ENCODE measurements around the gene TNPO3.

Gene TNPO3

DNA sequence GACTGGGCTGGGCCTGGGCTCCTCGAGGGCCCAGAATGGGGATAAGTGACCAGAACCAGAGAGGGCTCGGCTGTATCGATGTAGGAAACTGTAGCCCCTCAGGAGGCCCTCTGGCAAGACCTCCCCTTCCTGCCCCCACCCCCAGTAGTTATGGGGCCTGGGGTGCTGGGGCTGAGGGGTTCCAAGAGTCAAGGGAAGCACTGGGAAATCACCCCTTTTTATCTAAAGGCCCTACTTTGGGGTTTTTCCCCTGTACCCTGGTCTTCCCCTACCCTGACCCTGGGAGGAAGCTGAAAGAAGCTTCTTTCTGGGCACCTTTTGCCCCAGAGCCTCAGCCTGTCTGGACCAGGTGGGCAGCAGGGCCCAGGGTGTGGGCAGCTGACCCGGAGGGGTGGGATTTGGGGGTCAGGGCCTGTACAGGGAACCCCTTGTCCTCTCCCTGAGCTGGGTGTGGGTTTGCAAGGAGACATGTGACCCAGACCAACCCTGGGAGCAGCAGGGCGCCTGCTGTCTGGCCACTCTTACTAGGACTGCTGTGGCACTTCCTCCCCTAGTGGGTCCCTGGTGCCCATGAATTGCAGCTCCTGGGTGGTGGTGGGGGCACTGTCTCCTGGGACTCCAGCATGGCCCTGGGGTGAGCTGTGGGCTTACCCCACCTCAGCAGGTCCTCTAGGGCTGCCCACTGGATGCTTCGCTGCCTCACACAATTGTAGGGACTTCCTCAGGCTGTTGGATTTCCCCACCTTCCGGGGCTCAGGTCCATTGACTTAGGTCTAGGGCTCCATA lies 115.6 kb downstream of the TNPO3 start:
- peak; percentile 22 for DNase-seq (ENCODE audit: low spot score)

DNA sequence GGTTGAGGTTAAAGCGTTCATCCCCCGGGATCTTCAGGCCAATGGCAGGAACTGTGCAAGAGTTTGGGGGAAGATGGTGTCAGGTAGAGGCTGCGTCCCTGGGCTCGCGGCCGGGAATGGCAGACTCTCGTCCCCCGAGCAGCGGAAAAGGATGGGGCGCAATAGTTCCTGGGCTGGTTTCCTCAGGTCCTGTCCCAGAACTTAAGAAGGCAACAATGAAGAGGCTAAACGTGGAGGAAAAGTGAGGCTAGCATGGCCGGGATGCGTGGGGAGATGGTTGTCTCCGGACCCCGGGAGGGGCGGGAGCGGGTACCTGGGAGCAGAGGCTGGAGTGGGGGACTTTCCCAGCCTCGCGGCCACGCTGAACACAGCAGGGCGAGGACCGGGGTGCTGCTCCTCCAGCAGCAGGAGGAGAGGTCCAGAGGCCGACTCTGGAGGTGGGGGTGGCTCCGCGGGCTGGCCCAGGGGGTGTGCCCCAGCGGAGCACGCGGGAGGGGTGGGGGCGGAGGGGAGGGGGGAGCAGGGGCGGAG lies 116.3 kb downstream of the TNPO3 start:
- DNase-seq (ENCODE audit: low spot score): peak; percentile 45

DNA sequence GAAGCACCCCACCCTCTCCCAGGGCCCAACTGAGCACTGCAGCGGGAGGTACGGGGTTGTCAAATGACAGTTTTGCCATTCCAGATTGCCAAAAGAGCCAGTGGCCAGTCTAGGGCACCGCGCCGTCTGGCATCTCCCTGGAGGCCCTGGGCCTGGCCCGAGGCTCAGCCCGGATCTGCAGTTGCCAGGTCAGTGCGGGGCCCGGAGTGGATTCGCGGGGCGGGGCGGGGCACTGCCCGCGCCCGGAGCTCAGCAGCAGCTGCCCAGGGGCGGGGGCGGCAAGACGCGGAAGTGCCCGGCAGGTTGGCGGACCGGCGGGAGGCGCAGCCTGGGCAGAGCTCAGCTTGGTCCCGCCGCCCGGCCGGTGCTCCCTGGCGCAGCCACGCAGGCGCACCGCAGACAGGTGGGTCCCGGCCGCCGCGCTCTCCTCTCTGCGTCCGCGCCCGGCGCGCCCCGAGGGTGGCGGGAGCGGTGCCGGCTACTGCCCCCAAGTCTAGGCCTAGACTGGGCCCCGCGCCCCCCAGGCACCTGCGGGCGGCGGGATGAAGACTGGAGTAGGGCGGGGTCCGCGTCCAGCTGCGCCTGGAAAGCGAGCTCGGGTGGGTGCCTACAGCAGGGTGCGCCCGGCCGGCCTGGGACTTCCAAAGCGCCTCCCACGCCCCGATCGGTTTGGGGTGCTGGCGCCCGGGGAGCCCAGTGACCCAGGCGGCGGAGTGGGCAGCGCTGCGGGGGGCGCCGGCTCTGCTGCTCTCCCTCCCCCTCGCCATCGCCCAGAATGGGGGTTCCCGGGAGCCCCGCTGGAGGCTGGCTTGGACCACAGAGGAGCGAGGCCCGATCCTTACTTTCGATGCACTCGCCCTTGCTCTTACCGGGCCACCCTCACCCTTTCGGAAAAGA lies 117.0 kb downstream of the TNPO3 start, which contains the start of gene IRF5:
Gene IRF5 (plus strand): TSS at position 281 of the 897 bp plus-strand sequence. CDS start 4,155 bp downstream, outside the sequence.
- DNase-seq (ENCODE audit: low spot score): peak; percentile 76

DNA sequence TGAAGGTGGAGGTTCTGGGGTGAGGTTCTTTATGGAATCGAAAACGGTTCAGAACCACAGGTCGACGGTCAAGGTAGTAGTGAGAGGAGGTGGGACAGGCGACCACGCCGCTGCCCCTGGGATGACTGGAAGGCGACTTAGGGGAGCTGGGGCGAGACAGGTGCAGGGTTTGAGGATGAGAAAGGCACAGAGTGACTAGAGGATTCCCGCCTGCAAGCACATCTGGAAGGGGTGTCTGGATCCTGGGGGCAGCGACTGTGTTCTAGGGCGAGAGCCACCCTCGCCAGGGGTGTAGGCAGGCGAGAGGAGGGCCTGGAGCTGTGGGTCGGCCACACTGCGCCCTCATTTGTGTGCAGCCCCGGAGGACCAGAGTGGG lies 117.7 kb downstream of the TNPO3 start:
- no peak for DNase-seq (ENCODE audit: low spot score)

DNA sequence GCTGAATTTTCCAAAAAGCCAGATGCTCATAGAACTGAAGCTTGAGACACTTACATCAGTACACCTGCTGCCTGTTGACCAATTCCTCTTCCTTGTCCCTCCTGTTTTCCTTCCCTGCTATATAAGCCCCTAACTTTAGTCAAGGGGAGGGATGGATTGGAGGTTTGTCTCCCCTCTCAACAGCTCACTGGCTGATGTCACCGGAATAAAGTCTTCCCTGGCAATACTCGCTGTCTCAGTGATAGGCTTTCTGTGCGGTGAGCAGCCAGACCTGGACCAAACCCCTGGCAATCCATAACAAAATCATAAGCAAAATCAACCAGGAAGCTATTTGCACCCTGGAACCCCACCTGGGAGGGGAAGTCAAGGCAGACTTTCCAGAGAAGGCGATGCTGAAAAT lies 118.1 kb downstream of the TNPO3 start:
- DNase-seq (ENCODE audit: low spot score): no peak

DNA sequence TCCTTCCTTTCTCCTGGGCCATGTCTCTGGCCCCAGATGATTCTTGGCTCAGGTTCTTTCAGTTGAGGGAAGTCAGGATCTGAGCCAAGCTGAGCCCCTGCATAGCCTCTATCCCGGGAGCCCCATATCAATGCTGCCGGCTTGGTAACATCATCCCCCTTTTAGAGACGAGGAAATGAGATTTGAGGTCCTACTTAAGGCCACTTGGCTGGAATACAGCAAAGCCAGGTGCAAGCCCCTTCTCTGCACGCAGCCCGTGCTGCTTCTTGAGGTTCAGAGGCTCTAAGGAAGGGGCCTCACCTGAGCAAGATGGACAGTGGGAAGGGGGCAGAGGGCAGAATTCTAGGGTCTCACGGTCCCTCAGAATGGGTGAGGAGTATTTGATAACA lies 119.6 kb downstream of the TNPO3 start:
- DNase-seq (ENCODE audit: low spot score): no peak

DNA sequence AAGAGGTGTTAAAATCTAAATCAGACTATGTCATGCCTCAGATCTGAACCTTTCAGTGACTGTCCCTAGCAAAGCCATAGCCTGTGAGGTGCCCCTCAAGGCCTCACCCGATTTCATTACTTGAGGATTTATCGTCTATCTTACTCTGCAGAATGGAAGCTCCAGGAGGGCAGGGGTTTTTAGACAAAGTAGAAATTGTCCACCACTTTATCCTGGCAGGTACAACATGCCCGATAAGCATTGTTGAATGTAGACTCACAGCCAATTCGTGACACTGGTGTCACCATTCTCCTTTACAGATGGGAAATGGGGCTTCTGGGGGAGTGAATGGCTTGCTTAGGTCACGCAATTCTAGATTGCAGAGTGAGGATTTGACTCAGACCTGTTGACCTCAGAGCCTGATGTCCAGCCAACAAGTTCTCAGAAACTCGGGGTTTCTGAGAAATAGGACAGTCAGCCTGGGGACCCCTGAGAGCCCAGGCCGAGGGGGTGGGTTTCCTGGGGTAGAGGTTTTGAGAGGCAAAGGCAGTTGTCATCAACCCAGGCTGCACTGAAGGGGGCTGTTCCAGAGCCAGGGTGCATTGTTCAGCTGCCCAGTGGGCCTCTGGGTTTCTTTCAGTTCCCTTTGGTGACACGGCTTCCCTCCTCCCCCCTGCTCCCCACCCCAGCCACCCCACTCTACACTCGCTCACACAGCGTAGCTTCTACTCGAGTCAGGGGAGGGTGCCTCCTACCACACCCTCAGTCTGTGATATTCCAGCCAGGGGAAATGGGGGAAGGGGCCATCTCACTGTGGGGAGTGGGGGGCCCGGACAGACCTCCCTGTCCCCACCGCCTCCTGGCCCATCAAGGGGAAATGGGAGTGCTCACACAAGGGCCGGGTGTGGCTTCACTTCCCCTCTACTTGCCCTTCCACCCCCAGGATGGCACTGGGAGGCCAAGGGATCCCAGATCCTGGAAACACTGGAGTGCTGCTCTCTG lies 120.3 kb downstream of the TNPO3 start:
- no peak for DNase-seq (ENCODE audit: low spot score)

DNA sequence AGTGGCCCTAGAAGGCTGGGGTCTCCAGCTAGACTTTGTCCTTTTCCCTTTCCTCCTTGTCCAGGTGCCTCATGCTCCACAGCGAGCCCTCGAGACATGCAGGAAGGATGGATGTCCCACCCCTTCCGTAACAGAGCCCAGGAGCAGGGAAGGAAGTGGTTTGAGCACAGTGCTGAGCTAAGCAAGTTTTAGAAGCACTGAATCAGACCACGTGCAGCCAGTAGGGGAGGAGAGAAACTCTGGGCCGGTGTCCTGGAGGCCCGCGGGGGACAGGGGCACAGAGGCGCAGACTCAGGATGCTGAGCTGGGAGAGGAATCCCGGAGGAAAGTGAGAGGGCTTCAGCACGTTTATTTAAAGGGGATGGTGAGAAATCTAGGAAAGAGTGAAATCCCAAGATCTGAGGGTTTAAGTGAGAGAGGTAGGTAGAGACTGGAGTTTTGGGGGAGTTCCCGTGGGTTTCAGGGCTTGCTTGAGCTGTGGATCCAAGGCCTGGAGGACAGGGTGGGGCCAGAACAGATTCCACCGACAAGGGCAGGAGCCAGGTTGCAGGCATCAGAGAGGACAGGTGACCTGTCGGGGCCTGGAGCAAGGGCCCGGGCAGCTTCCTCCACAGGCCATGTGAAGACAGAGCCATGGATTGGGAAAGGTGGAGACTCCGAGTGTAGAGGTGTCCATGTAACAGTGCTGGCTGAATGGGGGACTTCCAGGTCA lies 121.6 kb downstream of the TNPO3 start:
- DNase-seq (ENCODE audit: low spot score): no peak

DNA sequence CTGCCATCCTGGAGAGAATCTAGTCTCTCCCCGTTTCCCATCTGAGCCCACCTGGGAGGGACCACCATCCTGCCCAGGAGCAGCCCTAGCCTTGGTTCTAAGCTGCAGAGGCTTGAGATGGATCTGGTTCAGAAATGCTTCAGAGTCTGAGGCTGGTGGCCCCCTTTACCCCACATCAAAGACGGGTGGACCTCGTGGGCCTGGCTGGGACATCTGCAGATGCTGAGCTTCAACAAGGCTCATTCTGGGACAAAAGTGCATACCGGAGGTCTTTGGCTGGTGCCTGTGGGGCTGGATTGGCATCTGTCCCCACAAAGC lies 122.1 kb downstream of the TNPO3 start:
- DNase-seq (ENCODE audit: low spot score): no peak

DNA sequence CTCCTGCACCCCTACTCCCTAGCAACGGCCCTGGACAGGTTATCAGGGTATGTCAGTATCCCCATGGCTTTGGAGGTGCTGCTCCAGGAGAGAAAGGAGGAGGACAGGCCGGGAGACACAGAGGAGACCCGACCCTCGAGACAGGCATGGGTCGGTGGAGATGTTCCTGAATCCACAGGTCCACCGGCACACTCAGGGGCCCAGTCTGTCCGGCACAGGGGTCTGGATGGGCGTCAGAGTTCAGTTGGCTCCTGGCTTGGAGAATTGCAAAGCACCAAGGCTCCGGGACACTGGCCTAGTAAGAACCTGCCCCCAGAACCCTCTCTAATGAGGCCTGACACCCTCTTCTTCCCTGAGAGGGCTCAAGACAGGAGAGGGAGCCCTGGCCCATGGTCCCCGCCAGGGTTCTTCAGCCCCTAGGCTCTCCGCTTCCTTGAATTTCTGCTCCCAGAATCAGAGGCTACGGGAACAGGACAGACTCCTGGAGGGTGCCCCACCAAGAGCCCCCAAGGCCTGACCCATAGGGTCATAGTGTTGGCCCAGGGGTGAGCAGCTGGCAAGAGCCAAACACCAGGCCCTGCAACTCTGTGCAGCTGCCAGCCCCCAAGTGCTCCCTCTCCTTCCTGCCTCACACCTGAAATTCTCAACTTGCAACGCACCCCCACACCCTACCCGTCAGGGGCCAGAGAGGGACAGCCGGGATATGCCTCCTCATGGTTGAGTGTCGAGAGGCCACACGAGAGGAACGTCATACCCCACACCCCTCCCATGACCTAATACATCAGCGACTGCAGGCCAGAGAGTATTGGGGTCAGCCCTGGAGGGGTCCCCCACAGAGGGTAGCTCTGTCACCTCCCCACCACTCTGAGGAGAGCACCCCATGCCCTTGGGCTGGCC lies 122.7 kb downstream of the TNPO3 start:
- DNase-seq (ENCODE audit: low spot score): no peak

DNA sequence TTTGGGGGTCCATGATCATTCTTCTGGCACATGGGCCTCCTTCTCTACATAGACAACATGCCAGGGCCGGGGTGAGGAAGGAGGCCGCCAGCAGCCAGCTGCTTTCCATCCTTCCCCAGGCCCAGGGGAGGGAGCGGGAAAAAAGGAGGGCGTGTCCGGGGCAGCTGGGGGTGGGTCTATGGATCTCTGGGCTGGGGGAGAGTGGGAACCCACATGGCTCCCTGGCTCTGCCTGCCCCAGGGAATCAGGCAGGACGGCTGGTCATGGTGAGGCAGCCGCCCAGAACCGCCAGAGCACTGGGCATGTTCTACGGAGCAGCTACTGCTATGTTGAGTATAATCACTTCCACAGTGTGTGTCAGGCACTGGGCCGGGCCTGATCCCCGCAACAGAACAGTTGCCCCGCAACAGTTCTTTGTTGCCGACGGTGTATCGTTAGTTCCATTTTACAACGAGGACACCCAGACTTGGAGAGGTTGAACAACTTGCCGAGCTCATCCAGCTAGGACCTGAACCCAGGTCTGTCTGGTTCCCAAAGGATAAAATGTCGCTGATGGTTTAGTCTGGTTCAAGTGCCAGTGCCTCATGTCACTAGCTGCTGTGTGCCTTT lies 123.6 kb downstream of the TNPO3 start:
- DNase-seq (ENCODE audit: low spot score): no peak

DNA sequence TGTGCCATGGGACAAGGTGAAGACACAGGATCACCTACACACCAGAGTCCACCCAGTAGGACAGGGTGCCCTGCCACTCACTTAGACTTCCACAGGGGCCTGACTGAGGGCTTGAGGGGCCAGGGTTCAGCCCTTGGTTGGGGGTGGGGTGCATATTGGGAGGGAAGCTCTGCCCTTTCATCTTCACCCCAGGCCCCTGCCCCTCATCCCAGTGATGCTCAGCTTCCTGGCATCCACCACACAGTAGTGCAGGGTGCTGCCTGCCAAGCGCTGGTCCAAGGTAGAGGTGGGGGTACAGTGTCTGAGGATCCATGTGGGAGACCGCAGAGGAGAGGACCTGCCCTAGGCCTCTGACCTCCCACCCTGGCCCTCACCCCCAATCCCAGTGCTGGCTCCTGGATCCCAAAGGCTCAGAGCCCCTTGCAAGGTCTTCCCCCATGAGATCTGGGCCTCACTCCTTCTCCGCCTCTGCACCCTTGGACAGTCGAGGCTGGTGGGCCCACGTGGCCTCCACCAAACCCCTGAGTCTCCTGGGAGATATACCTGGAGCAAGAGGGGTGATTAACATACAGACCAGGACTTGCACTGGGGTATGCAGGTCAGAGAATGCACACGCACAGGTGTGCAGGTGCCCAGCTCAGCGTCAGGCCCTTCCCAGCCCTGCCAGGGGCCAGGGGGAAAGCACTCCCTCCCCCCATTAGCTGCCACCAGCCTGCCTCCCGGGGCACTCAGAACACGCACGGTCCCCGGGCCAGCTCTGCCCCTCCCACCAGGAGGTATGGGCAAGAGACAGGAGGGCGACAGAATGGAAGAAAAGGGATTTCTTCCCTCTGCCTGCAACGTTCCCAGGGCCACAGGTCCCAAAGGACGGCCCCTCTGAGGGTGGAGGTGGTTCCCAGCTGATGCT lies 125.8 kb downstream of the TNPO3 start:
- DNase-seq (ENCODE audit: low spot score): no peak

DNA sequence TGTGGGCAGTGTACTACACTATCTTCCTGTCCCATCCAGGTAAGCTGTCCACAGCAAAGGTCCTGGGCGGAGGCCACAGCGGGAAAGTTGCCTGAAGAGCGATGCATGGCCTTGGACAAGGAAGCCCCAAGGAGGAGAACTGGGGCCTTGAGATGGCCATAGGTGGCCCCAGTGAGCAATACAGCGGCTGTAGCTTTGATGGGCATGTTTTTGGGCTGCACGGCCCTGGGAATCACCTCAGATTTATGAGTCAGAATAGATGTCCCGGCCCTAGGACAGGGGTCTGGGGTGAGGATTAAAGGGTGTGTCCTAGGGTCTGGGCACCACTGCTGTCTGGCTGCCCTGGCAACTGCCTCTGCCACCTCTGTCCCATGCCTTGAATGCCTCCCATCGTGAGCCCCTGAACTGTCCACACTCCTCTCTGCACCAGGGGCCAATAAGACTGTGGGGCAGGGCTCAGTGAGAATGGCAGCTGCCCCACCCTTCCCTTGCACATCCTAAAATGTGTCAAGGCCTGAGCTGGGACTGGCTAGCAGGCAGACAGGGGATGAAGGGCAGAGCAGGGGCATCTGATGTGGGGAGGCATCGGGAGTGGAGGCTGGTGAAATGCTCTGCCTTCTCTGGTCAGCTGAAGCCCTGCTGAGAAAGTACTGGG lies 126.6 kb downstream of the TNPO3 start:
- no peak for DNase-seq (ENCODE audit: low spot score)

DNA sequence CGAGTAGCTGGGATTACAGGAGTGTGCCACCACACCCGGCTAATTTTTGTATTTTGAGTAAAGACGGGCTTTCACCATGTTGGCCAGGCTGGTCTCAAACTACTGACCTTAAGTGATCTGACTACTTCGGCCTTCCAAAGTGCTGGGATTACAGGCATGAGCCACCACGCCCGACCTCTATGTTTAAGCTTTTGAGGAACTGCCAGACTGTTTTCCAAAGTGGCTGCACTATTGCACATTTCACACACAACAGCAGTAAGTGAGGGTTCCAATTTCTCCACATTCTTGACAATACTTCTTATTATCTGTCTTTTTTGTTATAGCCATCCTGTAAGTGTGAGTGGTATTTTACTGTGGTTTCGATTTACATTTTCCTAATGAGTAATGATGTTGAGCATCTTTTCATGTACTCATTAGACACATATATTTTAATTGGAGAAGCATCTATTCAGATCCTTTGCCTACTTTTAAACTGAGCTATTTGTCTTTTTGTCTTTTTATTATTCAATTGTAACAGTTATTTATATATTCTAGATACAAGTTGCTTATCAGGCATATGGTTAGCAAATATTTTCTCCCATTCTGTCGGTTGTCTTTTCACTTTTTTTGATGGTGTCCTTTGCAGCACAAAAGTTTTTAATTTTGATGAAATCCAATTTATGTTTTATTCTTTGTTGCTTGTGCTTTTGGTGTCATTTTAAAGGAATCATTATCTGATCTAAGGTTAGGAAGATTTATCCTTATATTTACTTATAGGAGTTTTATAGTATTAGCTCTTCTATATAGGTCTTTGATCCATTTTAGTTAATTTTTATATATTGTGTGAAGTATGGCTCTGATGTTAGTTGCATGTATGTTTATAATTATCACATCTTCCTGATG lies 130.0 kb downstream of the TNPO3 start:
- DNase-seq (ENCODE audit: low spot score): no peak

DNA sequence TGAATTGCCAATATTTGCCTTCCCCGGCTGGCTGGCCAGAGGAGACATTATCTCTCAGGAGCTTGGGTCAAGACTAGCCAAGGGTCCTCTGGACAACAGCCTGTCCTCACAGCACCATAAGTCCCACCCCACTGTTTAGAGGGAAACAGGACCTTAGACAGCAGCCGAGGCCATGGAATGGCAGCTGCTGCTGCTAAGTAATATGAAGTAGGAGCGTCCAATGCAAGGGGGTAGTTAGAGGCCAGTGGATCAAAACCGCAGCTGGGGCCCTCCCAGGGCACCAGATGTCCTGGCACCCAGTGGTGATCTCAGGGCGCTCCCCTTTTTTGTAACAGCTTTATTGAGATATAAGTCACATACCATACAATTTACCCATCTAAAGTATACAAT lies 131.5 kb downstream of the TNPO3 start:
- no peak for DNase-seq (ENCODE audit: low spot score)

DNA sequence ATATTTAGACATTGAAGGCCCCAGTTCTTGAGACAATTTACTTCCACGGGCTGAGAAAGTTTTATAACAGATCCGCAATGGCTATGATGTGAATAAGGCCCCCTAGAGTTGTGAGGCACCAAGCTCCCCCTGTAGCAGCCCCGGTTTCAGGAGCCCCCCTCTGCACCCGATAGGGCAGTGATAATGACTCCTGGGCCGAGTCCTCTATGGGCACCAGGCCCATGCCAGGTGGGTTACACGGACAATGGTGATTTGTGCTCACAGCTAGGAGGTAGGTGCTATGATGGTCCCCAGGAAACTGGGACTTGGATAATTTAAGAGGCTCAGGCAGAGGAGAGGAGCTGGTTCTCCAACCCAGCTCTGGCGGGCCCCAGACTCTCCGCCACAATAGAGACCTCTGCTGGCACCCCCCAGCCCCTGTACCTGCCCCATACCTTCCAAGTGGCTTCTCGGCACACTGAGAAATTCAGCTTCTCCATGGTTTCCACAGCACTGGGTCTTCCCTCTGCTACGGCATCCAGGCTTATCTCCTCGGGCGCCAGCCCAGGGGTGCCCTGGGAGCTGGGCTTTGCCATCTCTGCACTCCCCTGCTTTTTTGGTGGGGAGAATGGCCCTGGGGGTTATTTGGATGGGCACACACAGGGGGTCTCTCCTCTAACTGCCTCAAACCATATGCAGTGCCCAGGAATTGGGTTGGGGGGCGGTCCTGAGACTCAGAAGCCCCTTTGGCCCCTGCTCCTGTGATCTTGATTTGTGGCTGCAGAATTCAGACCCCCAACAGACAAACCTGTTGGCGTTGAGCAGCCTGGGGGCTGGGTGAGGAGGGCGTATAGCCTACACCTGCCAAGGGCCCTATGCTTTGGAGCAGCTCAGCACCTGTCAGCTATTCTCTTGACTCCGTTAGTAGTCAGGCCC lies 132.2 kb downstream of the TNPO3 start:
- no peak for DNase-seq (ENCODE audit: low spot score)

Data from D341Med (cell line).